ENCODE data around the gene SNCAIP. TPM values are rescaled to one million over a fixed set of nuclear protein-coding genes. Genes with fewer than 3 reads are reported as not detected.
A peak's percentile ranks its signal among the peaks of the same experiment; 100 is the strongest.

The SNCAIP gene
- total and polyA plus RNA-seq, 2 experiments from 2014 or later = 6.1 to 11.9 TPM

DNA sequence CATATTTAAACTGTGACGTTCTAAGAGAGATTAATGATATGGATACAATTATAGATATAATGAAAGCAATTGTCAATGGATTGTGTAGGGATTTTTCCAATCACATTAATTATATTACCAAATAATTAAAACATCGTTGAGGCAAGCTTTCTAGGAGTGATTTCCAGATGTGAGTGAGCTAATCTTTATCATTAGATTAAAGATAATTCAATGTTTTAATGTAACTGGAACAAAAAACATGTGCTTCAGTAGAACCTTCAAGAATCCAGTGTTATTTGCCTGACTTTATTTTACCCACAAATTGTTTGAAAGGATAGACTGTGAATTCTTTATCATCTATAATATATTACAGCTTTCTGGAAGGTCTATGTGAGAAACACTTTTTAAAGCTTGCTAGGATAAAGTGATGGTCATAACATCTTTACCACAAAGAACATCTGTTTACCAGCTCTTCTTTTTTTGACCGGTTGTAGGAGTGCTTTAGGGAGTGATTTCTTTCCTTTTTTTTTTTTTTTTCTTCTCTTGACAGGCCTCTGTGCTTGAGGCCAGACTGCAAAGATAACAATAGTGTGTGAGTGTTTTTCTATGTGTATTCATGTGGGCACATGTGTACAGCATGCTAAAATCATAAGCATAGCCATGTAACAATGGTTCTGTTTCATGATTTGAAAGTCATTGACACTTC, 35.0 kb downstream of the SNCAIP start (continued):
- TF ChIP-seq, protein P1, sequence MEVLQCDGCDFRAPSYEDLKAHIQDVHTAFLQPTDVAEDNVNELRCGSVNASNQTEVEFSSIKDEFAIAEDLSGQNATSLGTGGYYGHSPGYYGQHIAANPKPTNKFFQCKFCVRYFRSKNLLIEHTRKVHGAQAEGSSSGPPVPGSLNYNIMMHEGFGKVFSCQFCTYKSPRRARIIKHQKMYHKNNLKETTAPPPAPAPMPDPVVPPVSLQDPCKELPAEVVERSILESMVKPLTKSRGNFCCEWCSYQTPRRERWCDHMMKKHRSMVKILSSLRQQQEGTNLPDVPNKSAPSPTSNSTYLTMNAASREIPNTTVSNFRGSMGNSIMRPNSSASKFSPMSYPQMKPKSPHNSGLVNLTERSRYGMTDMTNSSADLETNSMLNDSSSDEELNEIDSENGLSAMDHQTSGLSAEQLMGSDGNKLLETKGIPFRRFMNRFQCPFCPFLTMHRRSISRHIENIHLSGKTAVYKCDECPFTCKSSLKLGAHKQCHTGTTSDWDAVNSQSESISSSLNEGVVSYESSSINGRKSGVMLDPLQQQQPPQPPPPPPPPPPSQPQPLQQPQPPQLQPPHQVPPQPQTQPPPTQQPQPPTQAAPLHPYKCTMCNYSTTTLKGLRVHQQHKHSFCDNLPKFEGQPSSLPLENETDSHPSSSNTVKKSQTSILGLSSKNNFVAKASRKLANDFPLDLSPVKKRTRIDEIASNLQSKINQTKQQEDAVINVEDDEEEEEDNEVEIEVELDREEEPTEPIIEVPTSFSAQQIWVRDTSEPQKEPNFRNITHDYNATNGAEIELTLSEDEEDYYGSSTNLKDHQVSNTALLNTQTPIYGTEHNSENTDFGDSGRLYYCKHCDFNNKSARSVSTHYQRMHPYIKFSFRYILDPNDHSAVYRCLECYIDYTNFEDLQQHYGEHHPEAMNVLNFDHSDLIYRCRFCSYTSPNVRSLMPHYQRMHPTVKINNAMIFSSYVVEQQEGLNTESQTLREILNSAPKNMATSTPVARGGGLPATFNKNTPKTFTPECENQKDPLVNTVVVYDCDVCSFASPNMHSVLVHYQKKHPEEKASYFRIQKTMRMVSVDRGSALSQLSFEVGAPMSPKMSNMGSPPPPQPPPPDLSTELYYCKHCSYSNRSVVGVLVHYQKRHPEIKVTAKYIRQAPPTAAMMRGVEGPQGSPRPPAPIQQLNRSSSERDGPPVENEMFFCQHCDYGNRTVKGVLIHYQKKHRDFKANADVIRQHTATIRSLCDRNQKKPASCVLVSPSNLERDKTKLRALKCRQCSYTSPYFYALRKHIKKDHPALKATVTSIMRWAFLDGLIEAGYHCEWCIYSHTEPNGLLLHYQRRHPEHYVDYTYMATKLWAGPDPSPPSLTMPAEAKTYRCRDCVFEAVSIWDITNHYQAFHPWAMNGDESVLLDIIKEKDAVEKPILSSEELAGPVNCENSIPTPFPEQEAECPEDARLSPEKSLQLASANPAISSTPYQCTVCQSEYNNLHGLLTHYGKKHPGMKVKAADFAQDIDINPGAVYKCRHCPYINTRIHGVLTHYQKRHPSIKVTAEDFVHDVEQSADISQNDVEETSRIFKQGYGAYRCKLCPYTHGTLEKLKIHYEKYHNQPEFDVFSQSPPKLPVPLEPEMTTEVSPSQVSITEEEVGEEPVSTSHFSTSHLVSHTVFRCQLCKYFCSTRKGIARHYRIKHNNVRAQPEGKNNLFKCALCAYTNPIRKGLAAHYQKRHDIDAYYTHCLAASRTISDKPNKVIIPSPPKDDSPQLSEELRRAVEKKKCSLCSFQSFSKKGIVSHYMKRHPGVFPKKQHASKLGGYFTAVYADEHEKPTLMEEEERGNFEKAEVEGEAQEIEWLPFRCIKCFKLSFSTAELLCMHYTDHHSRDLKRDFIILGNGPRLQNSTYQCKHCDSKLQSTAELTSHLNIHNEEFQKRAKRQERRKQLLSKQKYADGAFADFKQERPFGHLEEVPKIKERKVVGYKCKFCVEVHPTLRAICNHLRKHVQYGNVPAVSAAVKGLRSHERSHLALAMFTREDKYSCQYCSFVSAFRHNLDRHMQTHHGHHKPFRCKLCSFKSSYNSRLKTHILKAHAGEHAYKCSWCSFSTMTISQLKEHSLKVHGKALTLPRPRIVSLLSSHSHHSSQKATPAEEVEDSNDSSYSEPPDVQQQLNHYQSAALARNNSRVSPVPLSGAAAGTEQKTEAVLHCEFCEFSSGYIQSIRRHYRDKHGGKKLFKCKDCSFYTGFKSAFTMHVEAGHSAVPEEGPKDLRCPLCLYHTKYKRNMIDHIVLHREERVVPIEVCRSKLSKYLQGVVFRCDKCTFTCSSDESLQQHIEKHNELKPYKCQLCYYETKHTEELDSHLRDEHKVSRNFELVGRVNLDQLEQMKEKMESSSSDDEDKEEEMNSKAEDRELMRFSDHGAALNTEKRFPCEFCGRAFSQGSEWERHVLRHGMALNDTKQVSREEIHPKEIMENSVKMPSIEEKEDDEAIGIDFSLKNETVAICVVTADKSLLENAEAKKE (CRISPR knock-in tag; IDR thresholded peaks at IDR 0.05) = no peak
- TF ChIP-seq ZNF331 (CRISPR knock-in tag; IDR thresholded peaks at IDR 0.05; ENCODE audit: low read depth) (no peak), STAT1 (IDR thresholded peaks at IDR 0.05; ENCODE audit: unreplicated experiment) (no peak), JUNB (IDR thresholded peaks at IDR 0.05; ENCODE audit: unreplicated experiment) (no peak)

DNA sequence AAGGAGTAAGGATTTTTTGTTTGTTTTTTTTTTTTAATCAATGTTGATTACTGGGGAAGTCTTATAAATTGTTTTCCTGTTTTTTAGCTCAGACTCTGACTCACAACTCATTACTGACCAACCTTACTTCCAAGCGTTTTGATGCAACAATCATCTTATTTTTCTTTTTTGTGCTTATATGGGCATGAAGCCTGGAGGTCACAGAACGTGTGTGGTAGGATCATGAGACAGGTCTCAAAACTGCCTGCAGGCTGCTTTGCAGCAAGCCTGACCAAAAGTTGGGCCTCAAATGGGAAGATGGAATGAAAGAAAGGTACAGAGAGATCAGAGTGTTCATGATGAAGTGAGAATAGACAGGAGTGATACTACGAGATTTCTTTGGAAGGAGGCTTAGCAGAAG, 38.5 kb downstream of the SNCAIP start:
- Histone ChIP-seq H2AFZ (no peak overlapping the region), H4K20me1 (replicated peaks; ENCODE audit: insufficient read depth) (no peaks in the 10 kb centered on the region), H3F3A (replicated peaks; ENCODE audit: low read depth) (no peaks in the 10 kb centered on the region), H3K27ac (ENCODE audit: low read depth) (peak overlapping the region; percentile 13; the same call in 1 of the 2 replicates), H3K36me3 (ENCODE audit: insufficient read depth) (no peaks in the 10 kb centered on the region), H3K9me2 (ENCODE audit: insufficient read depth) (no peaks in the 10 kb centered on the region), H3K4me2 (no peak overlapping the region), H3K4me3 (no peak overlapping the region), H3K27me3 (ENCODE audit: insufficient read depth) (no peaks in the 10 kb centered on the region), H3K79me2 (replicated peaks; ENCODE audit: insufficient read depth) (no peaks in the 10 kb centered on the region), H3K4me1 (ENCODE audit: insufficient read depth) (peaks cover 26% of the 10 kb centered on the region)
- Mint-ChIP-seq H3K4me3 (no peak overlapping the region), H3K27me3 (ENCODE audit: insufficient read depth, low read depth, poor library complexity) (peaks cover 9% of the 10 kb centered on the region), H3K36me3 (ENCODE audit: low read depth) (no peaks in the 10 kb centered on the region), H3K4me1 (peaks cover 40% of the 10 kb centered on the region), H3K27ac (no peak overlapping the region), H3K9me3 (no peaks in the 10 kb centered on the region)
- no peak for ATAC-seq
- DNase-seq (ENCODE audit: low spot score) = no peak
- TF ChIP-seq, protein P2, sequence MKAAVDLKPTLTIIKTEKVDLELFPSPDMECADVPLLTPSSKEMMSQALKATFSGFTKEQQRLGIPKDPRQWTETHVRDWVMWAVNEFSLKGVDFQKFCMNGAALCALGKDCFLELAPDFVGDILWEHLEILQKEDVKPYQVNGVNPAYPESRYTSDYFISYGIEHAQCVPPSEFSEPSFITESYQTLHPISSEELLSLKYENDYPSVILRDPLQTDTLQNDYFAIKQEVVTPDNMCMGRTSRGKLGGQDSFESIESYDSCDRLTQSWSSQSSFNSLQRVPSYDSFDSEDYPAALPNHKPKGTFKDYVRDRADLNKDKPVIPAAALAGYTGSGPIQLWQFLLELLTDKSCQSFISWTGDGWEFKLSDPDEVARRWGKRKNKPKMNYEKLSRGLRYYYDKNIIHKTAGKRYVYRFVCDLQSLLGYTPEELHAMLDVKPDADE (IDR thresholded peaks at IDR 0.05) = no peak
- TF ChIP-seq, protein P3, sequence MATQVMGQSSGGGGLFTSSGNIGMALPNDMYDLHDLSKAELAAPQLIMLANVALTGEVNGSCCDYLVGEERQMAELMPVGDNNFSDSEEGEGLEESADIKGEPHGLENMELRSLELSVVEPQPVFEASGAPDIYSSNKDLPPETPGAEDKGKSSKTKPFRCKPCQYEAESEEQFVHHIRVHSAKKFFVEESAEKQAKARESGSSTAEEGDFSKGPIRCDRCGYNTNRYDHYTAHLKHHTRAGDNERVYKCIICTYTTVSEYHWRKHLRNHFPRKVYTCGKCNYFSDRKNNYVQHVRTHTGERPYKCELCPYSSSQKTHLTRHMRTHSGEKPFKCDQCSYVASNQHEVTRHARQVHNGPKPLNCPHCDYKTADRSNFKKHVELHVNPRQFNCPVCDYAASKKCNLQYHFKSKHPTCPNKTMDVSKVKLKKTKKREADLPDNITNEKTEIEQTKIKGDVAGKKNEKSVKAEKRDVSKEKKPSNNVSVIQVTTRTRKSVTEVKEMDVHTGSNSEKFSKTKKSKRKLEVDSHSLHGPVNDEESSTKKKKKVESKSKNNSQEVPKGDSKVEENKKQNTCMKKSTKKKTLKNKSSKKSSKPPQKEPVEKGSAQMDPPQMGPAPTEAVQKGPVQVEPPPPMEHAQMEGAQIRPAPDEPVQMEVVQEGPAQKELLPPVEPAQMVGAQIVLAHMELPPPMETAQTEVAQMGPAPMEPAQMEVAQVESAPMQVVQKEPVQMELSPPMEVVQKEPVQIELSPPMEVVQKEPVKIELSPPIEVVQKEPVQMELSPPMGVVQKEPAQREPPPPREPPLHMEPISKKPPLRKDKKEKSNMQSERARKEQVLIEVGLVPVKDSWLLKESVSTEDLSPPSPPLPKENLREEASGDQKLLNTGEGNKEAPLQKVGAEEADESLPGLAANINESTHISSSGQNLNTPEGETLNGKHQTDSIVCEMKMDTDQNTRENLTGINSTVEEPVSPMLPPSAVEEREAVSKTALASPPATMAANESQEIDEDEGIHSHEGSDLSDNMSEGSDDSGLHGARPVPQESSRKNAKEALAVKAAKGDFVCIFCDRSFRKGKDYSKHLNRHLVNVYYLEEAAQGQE (IDR thresholded peaks at IDR 0.05; ENCODE audit: unreplicated experiment) = no peak
- no peak for TF ChIP-seq STAT1 (IDR thresholded peaks at IDR 0.05; ENCODE audit: unreplicated experiment)

Data from GM23338 (cell line).